Epithelial cell of prostate (primary cell): ENCODE data around the gene GABPB1.
"Not testable (repeated sequence)": the region's sequence is repeated elsewhere in the genome, so short reads cannot be mapped to it uniquely, and the experiment has no call there.

Source experiments
- DNase-seq: peaks from one replicate; pipeline ENCODE4 v3.0.0-alpha.2; 2011; ENCODE audit warnings: low read depth, low spot score
- H3K27ac ChIP-seq: fragments of 450-650 bp; 2 replicates; pipeline ENCODE4 v1.5.1; 2017; ENCODE audit warnings: mild to moderate bottlenecking

GABPB1 gene

GRCh38 chr15:50354838-50355618 is at the start of gene GABPB1:
Gene GABPB1 (minus strand): TSS chr15:50355198. CDS start chr15:50309798, 45,400 bp downstream.
- DNase-seq: peak; percentile 89
- peak within 1 kb of the TSS; percentile 99 for H3K27ac ChIP-seq

- not testable (repeated sequence) for DNase-seq
- H3K27ac ChIP-seq: peak overlapping the region; percentile 7
These were observed 36.6 kb upstream of the GABPB1 start for GRCh38 chr15:50391561-50391960.

- no peak for DNase-seq
These were observed 35.7 kb upstream of the GABPB1 start for GRCh38 chr15:50390554-50391264.

GRCh38 chr15:50382408-50382807 is 27.4 kb upstream of the GABPB1 start:
- DNase-seq, H3K27ac ChIP-seq: not testable (repeated sequence)

More at GRCh38 chr15:50390554-50391264, 35.7 kb upstream of the GABPB1 start:
- H3K27ac ChIP-seq: peak overlapping the region; percentile 7

- no peak overlapping the region for H3K27ac ChIP-seq
- no peak for DNase-seq
These were observed 26.4 kb upstream of the GABPB1 start for GRCh38 chr15:50381438-50381837.

GRCh38 chr15:50380089-50380488 is 25.1 kb upstream of the GABPB1 start:
- H3K27ac ChIP-seq: no peak overlapping the region
- no peak for DNase-seq

- H3K27ac ChIP-seq, DNase-seq: not testable (repeated sequence)
These were observed 24.4 kb upstream of the GABPB1 start for GRCh38 chr15:50379413-50379812.

GRCh38 chr15:50378776-50379175 is 23.8 kb upstream of the GABPB1 start:
- H3K27ac ChIP-seq: no peak overlapping the region
- DNase-seq: no peak

GRCh38 chr15:50377867-50378751 is 23.1 kb upstream of the GABPB1 start:
- DNase-seq: no peak

GRCh38 chr15:50369564-50369963 is 14.6 kb upstream of the GABPB1 start:
- not testable (repeated sequence) for H3K27ac ChIP-seq, DNase-seq

More at GRCh38 chr15:50377867-50378751, 23.1 kb upstream of the GABPB1 start:
- no peak overlapping the region for H3K27ac ChIP-seq

- no peak overlapping the region for H3K27ac ChIP-seq
- DNase-seq: no peak
These were observed 11.0 kb upstream of the GABPB1 start for GRCh38 chr15:50365971-50366370.

GRCh38 chr15:50365570-50365969 is 10.6 kb upstream of the GABPB1 start:
- DNase-seq: no peak
- H3K27ac ChIP-seq: no peak overlapping the region

- H3K27ac ChIP-seq: no peak overlapping the region
- no peak for DNase-seq
These were observed 8.6 kb upstream of the GABPB1 start for GRCh38 chr15:50363612-50364011.

GRCh38 chr15:50361756-50362155 is 6.8 kb upstream of the GABPB1 start:
- no peak for DNase-seq
- H3K27ac ChIP-seq: no peak overlapping the region

GRCh38 chr15:50358845-50359244 is 3.8 kb upstream of the GABPB1 start:
- DNase-seq: no peak
- H3K27ac ChIP-seq: no peak overlapping the region

- peak overlapping the region; percentile 99 for H3K27ac ChIP-seq
- DNase-seq: no peak
These were observed 982 bp upstream of the GABPB1 start for GRCh38 chr15:50355980-50356379.

- no peak for DNase-seq
- H3K27ac ChIP-seq: peak overlapping the region; percentile 99
These were observed 564 bp upstream of the GABPB1 start for GRCh38 chr15:50355619-50355905.

- H3K27ac ChIP-seq: peak overlapping the region; percentile 99
- DNase-seq: peak; percentile 83
These were observed 792 bp downstream of the GABPB1 start for GRCh38 chr15:50353975-50354837.

- DNase-seq: peak; percentile 64
- peak overlapping the region; percentile 99 for H3K27ac ChIP-seq
These were observed 1.6 kb downstream of the GABPB1 start for GRCh38 chr15:50353251-50353974.
